Measurements from ENCODE around the gene NUBP2.

Gene NUBP2

DNA sequence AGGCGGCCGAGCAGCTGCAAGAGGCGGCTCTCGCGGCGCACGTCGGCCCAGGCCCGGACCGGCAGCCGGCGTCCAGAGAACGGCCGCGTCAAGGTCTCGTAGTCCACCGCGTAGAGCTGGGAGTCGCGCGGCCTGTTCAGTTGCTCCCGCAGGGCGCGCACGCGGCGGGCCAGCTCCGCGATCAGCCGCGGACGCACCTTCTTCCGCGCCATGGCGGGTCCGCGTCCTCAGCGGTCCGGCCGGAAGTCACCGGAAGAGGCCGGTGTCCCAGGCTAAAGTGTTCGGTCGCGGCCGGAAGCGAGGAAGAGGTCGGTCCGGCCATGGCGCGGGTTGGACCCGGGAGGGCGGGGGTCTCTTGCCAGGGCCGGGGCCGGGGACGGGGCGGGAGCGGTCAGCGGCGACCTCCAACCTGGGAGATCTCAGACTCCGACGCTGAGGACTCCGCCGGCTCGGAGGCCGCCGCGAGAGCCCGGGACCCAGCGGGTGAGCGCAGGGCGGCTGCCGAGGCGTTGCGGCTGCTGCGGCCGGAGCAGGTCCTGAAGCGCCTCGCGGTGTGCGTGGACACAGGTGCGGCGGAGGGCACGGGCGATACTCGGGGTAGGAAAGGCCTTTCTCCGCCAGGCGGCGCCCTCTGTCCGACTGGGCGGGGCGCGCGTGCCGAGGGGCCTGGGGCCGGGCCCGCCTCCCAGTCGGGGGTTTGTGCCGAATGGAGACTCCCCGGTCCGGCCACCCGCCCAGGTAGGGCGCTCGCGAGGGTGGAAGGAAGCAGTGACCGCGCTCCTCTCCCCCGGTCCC lies 9.7 kb upstream of the NUBP2 start, which contains the start of gene MRPS34:
Gene MRPS34, minus strand, starts transcription at position 227 of the 795 bp plus-strand sequence. Its CDS starts 15 bp downstream, at position 212.
- peak; percentile 42 to 80 (median 68) for DNase-seq

DNA sequence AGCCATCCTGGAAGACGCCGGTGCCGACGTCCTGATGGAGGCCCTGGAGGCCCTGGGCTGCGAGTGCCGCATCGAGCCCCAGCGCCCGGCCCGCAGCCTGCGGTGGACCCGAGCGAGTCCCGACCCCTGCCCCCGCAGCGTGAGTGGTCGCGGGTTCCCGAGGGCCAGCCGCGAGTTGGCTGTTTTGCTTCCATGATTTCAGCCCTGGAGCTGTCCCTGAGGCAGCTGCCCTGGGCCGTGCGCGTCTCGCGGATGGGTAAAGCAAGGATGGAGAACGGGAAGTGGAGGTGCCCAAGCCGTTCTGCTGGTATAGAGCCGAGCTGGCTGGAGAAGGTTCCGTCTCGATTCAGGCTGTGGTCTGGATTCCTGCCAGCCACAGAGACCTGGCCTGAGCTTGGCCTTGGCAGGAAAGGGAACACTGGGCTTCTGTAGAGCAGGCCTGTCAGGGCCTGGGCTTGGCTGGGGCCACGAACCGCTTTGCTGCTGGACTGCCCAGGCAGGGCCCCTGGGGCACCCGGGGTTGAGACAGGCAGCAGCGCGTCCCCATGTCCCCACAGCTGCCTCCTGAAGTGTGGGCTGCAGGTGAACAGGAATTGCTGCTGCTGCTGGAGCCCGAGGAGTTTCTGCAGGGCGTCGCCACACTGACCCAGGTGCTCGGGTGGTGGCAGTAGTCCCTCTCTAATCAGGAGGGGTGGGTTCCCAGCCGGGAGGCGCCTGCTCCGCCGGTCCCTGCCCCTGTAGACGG lies 8.9 kb upstream of the NUBP2 start:
- DNase-seq: peak in 1 of 6 experiments; percentile 42

DNA sequence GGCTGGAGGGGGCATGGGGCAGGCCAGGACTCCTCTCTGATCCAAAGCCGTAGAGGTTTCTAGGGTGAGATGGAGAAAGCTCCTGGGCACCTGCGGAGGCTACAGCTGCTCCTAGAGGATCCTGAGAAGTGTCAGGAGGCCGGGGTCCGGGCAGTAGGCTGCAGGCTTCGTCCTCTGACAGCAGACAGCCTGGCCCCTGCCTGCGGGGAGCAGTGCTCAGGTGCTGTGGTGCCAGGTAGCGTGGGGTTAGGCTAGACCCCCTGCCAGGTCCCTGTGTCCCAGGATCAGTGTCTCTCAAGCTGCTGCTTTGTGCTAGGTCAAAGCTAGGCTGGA lies 8.3 kb upstream of the NUBP2 start:
- no peak for DNase-seq

DNA sequence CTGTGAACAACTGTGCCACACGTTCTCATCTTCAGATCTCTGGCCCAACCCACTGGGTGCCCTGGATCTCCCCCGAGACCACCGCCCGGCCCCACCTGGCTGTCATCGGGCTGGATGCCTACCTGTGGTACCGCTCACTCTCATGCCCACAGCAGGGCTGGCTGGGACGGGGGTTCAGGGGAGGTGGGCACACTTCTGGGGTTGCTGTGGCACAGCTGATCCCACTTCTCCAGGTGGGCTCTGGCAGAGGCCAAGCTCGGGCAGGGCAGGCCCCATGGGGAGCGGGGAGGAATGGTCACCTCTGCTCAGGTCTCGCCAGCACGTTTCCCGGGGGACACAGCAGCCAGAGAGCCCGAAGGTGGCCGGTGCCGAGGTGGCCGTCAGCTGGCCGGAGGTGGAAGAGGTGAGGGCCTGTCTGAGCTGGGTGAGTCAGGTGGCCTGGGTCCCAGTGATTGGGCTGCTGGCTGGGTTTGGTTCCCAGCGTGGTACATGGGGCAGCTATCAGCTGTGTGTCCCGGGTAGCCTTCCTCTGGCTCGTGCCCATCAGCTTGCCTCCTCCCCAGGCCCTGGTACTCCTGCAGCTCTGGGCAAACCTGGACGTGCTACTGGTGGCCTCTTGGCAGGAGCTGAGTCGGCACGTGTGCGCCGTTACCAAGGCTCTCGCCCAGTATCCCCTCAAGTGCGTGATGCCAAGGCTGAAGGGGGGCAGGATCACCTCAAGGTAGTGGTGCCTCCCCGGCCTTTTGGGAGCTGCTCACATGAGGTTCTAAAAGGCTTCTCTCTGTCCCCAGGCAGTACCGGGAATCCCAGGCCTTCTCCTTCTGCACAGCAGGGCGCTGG lies 7.5 kb upstream of the NUBP2 start:
- DNase-seq: no peak

DNA sequence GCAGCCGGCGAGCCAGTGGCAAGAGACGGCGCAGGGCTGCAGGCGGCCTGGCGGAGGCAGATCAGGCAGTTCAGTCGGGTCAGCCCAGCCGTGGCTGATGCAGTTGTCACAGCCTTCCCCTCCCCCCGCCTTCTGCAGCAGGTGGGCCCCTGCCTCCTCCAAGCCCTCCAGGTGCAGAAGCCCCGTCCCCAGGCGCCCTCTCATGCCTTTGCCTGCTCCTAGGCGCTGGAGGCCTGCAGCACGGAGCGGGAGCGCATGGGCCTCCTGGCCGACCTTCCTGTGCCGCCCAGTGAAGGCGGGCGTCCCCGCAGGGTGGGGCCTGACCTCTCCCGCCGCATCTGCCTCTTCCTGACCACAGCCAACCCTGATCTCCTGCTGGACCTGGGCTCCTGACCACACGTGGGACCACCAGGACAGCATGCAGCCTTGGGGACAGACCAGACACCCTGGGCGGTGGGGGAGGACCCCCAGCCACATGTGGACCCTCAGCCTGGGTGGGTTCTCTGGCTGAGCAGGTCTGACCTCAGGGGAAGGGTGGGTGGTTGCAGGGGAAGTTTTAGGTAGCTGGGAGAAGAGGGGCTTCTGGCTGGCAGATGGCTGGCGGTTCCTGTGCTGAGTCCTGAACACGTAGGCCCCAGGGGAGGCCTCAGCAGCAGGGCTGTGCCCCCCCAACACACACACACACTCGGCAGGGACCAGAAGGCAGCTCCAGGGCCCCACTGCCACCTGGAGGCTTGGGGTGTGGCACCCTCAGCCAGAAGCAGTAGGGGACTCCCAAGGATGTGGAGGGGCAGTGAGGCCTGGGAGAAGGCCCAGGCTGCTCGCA lies 6.7 kb upstream of the NUBP2 start:
- DNase-seq: no peak

DNA sequence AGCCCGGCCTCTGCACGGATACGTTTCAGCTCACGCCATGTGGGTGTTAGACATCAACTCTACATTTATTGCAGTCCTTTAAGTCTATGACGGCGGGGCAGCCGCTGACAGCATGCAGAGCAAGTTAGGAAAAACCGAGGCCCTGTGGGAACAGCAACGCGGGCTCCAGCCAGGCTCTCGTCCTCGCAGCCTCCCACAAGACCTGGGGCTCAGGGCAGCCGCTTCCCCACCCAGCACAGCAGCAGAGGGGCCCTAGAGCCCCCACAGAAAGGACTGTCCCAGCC lies 6.1 kb upstream of the NUBP2 start:
- no peak for DNase-seq

DNA sequence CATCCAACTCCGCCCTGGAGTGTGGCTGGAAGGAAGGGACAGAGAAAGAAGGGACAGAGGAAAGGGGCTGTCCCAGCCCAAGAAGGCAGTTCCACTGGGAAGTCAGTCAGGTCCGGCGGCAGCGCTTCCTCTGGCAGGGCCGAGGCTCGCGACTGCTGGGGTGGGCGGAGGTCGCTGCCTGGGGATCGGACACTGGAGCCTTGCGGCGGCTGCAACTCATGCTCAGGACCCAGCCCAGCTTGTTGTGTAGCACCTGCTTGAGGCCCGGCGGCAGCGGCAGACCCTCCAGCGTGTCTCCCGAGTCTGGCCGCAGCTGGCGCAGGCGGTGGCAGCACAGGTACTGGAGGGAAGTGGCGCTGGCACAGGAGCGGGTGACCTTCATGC lies 5.8 kb upstream of the NUBP2 start:
- DNase-seq: no peak

DNA sequence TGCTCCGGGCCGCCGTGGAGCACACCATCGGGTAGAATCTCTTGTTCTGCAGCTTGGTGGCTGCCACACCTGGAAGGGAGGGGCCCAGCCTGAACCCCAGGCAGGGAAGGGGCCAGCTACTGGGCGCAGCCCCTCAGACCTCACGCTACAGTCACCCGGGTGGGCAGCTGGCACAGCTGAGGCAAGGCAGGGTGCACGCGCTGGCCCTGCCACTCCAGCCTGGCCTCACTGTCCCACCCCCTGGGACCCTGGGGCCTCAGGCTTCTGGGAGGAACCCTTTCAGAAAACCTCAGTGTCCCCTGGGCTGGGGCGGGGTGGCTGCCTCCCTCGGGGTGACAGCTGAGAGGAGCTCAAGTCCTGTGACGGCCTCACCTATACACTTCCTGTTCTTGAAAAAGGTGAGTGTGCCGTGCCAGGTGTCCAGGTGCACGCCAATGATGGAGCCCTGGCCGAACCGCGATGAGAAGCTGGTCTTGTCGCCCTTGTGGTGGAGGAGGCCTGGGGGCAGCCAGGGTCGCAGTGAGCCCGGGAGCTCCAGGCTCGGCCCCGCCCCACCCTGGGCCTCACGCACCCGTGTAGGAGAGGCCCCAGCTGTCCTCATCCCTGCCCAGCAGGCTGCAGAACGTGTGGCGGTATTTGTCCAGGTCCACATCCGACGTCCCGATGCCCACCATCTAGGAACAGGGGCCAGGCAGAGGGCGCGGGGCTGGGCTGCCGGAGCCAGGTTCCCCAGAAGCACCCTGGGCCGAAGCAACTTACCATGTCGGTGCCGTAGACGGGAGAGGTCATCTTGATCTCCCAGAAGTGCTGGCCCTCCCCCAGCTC lies 5.2 kb upstream of the NUBP2 start:
- DNase-seq: no peak

DNA sequence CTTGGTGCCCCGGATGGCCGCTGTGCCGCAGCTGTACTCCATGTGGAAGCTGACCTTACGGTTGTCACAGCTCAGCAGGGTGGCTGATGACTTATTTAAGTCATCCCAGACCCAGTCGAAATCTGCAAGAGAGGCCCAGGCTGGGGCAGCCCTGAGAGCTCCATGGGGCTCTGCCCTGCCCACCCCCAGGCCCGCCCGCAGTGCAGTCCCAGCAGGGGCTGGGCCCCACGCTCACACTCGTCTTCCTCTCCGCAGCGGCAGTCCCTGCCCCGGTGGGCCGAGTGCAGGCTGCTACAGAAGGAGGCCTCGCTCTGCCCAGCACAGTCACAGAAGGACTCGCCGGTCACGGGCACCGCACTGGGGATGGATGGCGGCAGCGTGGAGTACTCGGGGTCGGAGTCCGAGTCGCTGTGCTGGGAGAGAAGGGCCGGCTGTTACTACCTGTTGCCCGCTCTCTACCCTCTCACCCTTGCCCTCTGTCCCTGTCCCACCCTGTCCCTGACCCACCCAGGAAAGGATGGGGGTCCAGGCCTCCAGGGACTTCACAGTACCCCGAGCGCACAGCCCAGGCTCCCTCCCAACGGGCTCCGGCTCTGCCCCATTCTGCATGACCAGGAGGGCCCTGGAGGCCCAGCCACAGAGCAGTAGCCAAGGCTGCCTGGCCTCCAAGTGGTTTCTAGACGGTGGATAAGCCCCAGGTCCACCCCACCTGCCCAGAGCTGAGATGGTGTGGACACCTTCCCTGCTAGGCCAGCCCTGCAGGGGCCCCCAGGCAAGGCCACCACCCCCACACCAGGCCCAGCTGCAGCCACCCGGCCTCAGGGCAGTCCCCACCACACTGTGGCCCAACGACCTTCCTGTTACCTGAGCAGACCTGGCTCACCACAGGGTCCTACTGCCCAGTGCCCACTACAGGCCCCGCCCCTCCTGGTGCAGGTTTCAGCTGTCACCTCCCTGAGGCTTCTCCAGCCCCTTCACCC lies 4.3 kb upstream of the NUBP2 start:
- no peak for DNase-seq

DNA sequence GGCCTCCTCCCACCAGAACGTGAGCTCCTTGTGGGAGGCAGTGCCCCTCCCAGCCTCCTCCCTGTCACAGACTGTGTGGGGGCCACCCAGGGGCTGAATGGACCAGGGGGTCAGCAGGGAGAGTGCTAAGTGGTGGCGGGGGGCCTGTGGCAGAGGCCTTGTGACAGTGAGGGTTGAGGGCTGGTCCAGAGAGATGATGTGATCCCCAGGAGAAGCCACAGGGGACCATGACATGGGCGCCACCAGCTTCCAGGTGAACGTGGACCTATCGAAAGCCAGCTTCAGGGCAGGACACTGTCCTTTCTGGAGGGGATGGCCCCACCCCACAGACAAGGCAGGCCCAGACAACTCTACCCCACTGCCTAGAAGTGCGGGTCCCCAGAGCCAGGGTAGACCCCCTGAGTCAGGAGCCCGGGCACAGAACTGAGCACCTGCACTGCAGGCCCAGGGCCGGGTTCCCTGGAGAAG lies 3.5 kb upstream of the NUBP2 start:
- no peak for DNase-seq

DNA sequence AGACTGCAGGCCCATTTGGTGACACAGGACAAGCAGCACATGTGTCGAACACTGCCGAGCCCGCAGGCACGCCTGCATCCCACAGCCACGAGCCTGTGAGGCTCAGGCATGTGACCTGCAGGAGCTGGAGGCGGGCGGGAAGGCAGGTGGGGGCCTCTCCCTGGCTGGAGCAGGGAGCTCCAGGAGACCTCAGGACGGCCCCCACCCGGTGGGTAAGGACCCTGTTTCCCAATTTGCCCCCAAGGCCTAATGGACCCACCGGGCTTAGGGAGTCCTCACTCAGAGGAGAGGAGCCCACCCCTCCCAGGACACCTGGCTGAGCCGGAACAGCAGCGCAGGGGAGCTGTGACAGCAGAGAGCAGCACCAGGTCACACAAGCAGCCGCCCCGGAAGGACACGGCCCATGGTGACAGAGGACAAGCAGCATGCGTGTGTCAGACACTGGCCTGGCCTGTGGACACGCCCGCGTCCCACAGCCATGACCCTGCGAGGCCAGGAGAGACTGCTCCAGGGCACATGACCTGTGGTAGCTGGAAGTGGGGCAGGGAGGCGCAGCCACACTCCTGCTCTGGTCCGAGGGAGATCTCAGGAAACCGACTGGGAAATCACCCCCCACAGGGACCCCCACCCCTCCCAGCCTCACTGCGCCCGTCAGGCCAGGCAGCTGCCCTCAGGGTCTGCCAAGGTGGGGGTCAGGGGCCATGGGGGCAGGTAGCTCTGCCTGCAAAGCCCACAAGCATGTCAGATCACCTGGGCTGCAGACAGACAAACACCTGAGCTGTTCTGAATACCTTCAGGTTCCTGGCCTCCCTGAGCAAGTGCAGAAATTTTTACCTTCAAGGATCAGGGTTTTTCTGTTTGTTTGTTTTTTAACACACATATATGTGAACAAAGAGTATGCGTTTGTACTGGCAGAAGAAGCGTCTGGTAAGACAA lies 2.8 kb upstream of the NUBP2 start:
- DNase-seq: no peak

DNA sequence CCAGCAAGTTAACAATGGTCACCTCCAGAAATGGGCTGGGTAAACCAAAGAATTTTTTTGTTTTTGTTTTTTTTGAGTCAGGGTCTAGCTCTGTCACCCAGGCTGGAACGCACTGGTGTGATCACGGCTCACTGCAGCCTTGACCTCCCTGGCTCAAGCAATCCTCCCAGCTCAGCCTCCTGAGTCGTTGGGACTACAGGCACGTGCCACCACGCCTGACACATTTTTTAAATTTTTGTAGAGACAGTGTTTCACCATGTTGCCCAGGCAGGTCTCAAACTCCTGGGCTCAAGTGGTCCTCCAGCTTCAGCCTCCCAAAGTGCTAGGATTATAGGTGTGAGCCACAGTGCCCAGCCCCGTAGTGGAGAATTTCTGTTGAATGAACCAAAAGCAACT lies 2.1 kb upstream of the NUBP2 start:
- DNase-seq: no peak

DNA sequence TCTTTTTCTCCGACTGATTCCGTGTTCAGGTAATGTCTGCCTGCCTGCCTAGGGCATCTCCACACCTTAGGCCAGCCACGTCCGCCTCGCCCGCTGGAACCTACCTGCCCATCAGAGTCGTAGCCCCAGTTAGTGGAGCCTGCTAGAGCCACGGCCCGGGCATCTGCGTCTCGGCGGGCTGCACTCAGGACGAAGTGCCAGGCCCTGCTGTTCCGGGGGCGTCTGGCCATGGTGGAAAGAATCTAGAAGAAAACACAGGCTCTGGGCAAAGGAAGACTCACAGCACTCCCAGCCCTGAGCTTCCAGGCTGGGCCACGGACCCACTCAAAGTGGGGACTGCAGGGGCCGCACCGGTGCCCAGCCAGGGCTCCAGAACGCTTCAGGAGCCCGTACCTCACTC lies 1.5 kb upstream of the NUBP2 start:
- DNase-seq: no peak

DNA sequence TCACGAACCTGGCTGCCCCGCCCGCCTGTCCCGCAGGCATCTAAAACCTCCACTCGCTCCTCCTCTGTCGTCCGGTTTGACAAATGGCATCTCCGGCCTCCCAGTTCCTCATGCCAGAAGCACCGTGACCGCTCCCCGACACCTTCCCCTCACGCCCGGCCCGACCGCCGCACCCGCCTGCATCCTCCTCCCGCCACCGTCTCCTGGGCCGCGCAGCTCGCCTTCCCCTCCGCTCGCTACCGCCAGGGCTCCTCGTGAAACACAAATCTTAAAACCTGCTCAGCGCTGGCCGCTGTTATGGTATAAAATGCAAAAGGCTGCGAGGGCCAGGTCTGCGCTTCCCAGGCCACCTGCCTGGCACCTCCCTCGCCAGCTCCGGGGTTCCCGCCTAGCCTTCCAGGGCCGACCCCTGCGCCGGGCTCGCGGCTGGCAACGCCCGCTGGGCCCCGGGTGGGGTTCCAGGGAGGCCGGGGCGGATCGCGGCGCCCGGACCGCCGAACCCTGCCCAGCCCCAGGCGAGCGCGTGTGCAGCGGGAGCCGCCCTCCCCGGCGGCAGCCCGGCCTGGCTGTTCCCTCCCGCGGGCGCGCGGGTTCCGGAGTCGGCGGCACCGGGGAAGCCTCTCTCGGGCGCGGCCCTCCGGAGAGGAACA lies 877 bp upstream of the NUBP2 start:
- DNase-seq: peak in 4 of 6 experiments; percentile 47 to 63 (median 54)

DNA sequence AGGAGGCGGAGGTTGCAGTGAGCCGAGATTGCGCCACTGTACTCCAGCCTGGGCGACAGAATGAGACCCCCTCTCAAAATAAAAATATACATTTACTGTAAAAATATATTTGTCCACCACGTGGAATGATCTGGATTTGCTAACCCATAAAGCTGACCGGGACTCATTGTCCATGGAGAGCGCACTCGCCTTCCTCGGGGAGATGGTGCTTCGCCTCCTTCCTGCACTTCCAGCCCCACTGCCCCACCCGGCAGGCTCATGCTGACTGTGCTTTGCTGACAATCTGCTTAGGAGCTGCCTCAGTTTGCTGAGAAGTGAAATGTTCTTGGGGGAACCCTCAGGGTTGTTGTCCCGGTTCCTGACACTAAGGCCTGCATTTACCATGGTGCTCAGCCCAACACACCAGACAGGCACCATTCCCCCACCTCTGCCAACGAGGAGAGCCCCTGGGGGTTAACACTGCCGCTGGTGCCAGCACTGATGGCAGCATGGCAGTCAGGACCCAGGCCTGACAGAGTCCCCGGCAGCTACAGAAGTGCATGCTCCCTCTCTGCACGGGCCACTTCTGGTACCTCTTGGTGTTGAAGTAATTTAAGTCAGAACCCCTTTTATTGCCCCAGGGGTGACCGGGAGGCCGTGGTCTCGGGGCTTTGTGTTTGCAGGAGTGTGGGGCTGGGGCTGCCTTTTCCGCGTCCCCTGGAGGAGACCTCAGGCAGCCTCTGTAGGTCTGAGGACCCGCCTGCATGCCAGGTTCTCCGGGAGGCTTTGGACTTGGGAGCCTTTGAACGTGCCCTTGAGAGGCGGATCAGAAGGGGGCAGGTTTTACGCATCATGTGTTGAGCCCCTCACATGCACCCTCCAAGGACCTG lies 2.5 kb downstream of the NUBP2 start:
- no peak for DNase-seq

DNA sequence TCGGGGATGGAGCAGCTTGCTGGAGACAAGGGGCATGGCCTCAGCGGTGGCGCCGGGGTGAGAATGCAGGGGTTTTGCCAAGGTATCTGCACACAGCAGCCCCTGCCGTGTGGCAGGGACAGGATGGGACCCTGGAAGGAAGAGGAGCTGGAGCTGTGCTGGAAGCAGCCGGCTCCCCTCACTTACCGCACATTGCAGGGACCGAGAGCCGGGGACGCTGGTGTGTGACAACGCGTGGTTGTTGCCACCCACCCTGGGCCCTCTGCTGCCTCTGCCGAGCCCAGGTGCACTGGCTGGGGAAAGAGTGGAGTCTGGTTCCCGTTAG lies 3.0 kb downstream of the NUBP2 start:
- no peak for DNase-seq

DNA sequence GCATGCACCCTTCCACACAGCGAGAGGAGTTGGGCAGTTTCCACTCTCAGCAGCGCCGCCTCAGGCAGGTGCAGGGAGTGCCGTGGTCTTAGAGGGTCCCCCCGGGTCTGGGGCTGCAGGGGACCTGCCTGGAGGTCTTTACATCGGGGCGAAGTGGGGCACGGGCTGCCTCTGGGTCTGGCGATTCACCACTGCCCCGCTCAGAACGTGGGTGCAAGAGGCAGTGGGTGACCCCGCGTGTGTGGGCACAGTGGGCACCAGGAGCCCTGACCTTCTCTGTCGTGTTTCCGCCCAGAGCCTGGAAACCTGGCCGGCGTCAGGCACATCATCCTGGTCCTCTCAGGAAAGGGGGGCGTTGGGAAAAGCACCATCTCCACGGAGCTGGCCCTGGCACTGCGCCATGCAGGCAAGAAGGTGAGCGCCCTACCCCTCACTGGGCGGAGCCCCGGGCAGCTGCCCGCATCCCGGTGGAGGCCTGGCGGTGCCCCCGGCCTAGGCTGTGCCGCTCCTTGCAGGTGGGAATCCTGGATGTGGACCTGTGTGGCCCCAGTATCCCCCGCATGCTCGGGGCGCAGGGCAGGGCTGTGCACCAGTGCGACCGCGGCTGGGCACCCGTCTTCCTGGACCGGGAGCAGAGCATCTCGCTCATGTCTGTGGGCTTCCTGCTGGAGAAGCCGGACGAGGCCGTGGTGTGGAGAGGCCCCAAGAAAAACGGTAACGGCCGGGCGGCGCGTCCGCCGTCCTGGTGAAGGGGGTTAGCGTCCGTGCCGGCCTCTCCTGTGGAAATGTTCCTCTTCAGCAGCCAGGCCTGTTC lies 3.7 kb downstream of the NUBP2 start:
- no peak for DNase-seq

Measured in stimulated activated naive CD4-positive, alpha-beta T cell (primary cell).